Bronchial epithelial cell (primary cell): ENCODE results near the gene SOBP. TPM values are rescaled to one million over a fixed set of nuclear protein-coding genes. Genes with fewer than 3 reads are reported as not detected.

ENCODE experiments used
- DNase-seq: peaks from one replicate; pipeline ENCODE4 v3.0.0-alpha.2; 2010; ENCODE audit warnings: low read depth
- FAIRE-seq: peaks from 2 replicates; lab custom pipeline; 2011; peaks lifted over from hg19 to GRCh38; lab: Jason Lieb, UNC
- H3K27me3 ChIP-seq: 2 replicates; pipeline ENCODE4 v1.5.1; 2011; ENCODE audit warnings: low read length; ENCODE audit not compliant: control insufficient read depth, insufficient read depth
- H3K36me3 ChIP-seq: 2 replicates; pipeline ENCODE4 v1.5.1; 2011; ENCODE audit warnings: low read length; ENCODE audit not compliant: control insufficient read depth, insufficient read depth
- H3K4me3 ChIP-seq: 2 replicates; pipeline ENCODE4 v1.5.1; 2011; ENCODE audit warnings: mild to moderate bottlenecking, low read depth, low read length, control low read depth
- total RNA-seq: library from RNA; depleted of rRNA; stranded (reverse); fragments of >200 nt; gene quantifications from 2 replicates; pipeline ENCODE4 v1.2.1, GENCODE V29; 2014
- TF ChIP-seq, protein P1 (sequence below): IDR thresholded peaks from 2 replicates; pipeline ENCODE4 v1.5.1; 2011; ENCODE audit warnings: mild to moderate bottlenecking, moderate library complexity, low read length, control low read depth, inconsistent platforms; ENCODE audit not compliant: insufficient read depth, severe bottlenecking

SOBP gene
- total RNA-seq, 1 donor from 2014 or later, result 0.26 TPM

DNA sequence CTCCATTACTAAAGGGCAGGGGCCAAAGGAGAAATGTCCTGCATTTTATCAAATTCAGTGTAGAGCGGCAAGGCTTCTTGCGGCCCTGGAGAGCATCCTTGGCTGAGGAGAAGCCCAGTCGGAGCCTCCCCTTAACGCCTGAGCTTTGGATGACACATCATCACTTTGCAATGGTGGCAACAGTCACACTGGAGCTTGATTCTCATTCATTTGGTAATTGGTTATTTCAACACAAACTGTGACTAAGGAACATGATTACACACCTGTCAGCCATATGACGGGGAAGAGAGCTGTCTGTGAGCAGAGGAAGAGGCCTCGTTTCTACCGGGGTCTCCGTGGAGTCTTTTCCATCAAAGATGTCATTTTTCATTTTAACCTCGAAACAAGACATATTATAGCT is 81.4 kb downstream of the SOBP start:
- H3K27me3 ChIP-seq, result no peaks in the 10 kb centered on the region
- H3K4me3 ChIP-seq, result no peak overlapping the region
- H3K36me3 ChIP-seq, result no peaks in the 10 kb centered on the region
- FAIRE-seq (no peak), DNase-seq (peak; percentile 32)
- TF ChIP-seq, protein P1, sequence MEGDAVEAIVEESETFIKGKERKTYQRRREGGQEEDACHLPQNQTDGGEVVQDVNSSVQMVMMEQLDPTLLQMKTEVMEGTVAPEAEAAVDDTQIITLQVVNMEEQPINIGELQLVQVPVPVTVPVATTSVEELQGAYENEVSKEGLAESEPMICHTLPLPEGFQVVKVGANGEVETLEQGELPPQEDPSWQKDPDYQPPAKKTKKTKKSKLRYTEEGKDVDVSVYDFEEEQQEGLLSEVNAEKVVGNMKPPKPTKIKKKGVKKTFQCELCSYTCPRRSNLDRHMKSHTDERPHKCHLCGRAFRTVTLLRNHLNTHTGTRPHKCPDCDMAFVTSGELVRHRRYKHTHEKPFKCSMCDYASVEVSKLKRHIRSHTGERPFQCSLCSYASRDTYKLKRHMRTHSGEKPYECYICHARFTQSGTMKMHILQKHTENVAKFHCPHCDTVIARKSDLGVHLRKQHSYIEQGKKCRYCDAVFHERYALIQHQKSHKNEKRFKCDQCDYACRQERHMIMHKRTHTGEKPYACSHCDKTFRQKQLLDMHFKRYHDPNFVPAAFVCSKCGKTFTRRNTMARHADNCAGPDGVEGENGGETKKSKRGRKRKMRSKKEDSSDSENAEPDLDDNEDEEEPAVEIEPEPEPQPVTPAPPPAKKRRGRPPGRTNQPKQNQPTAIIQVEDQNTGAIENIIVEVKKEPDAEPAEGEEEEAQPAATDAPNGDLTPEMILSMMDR, result no peak

DNA sequence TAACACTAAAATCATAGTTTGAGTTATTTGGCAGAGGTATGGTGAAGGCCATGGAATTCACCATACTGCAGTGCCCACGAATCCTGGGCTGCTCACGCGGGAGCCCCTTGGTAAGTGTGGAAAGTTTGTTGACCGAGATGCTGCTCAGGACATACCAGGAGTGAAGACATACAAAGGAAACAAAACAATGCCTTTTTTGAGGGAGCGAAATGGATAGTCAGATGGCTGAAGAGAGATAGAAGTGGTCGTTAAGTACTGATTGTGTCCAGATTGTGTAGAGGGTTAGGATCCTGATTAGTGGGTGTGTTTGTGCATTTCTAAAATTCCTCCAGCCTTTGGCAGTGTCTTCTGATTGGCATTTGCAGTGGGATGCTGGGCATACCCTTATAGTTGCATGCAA is 83.0 kb downstream of the SOBP start:
- FAIRE-seq, result no peak
- TF ChIP-seq, protein P1, result no peak
- no peak for DNase-seq
- Histone ChIP-seq H3K27me3 (no peaks in the 10 kb centered on the region), H3K4me3 (no peak overlapping the region), H3K36me3 (no peaks in the 10 kb centered on the region)

DNA sequence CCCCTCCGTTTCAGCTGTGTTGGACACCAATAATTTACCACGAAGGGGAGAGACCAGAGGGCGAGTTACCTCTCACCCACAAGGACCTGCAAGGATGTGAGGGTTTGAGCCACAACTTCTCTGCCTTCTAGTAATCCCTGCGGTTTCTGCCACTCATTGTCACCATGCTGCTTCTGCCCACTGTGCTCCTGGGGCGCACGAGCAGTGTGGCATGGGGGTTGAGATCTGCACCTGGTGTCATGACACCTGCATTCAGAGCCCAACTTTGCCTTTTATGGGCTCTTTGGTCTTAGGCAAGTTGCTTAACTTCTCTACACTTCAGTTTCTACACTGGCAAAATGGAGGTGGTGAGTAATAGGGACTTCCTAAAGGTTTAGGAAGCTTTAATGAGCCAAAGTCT is 84.9 kb downstream of the SOBP start:
- Histone ChIP-seq H3K36me3 (no peaks in the 10 kb centered on the region), H3K27me3 (no peaks in the 10 kb centered on the region)

DNA sequence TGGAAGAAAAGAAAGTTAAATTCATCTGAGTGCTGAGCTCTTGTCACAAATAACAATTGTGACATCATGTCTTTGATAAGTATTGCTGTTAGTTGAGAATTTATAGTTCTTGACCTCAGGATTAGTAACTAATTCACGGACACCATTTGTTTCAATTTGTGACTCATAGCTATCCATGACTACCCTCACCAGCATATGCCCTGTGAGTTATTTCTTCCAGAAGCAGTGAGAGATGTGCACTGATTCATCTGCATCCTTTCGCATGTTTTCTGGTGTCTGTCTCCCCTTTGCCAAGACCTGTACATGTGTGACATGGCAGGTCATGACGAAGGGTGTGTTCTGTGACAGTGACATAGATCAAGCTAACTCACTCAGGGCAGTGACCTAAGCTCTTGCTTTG is 86.9 kb downstream of the SOBP start:
- no peak overlapping the region for H3K4me3 ChIP-seq
- no peaks in the 10 kb centered on the region for H3K27me3 ChIP-seq
- peak; percentile 40 for FAIRE-seq
- no peaks in the 10 kb centered on the region for H3K36me3 ChIP-seq
- TF ChIP-seq, protein P1, result no peak
- DNase-seq, result peak; percentile 85

More for the DNA sequence above, 84.9 kb downstream of the SOBP start:
- TF ChIP-seq, protein P1, result no peak
- DNase-seq, result no peak
- no peak for FAIRE-seq
- no peak overlapping the region for H3K4me3 ChIP-seq

DNA sequence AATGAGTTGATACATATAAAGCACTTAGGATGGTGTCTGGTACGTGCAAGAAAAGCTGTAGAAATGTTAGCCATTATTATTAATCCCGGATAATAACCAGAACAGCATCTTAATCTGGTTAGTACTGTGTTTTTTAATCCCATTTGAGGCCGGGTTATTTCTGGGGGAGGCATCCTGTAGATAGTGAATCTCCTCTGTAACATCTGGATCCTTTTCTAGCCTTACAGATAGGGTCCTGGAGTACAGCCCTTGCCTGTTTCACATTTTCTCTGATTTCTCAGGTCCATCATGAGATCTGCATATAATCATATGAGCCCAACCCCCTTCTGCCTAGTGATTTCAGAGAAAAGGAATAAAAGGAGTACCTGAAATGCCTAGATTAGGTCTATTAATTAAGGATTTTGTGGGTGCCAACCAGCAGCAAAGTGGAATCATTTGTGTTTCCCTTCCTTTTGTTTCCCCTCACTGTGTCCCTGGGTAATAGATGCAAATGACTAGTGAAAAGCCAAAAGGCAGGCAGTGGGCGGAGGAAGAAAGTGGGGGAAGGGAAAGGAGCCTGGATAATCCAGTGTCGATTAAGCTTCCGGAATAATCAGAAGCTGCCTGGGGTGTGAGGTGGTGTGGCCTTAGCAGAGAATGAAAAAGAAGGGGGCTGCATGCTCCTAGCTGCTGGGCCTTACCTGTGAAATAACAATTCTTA is 88.9 kb downstream of the SOBP start:
- FAIRE-seq (no peak), DNase-seq (no peak)
- Histone ChIP-seq H3K36me3 (no peaks in the 10 kb centered on the region), H3K27me3 (no peaks in the 10 kb centered on the region), H3K4me3 (no peak overlapping the region)
- TF ChIP-seq, protein P1, result no peak
